GM12873 (cell line): ENCODE data around the gene CCSER1.

ENCODE experiments used
- TF ChIP-seq, protein P1 (sequence below): IDR thresholded peaks from 2 replicates; pipeline ENCODE4 v1.5.1; 2012; ENCODE audit warnings: low read depth, mild to moderate bottlenecking, moderate library complexity, low read length, control low read depth; ENCODE audit not compliant: insufficient read depth; ENCODE audit errors: missing control alignments

The CCSER1 gene

DNA sequence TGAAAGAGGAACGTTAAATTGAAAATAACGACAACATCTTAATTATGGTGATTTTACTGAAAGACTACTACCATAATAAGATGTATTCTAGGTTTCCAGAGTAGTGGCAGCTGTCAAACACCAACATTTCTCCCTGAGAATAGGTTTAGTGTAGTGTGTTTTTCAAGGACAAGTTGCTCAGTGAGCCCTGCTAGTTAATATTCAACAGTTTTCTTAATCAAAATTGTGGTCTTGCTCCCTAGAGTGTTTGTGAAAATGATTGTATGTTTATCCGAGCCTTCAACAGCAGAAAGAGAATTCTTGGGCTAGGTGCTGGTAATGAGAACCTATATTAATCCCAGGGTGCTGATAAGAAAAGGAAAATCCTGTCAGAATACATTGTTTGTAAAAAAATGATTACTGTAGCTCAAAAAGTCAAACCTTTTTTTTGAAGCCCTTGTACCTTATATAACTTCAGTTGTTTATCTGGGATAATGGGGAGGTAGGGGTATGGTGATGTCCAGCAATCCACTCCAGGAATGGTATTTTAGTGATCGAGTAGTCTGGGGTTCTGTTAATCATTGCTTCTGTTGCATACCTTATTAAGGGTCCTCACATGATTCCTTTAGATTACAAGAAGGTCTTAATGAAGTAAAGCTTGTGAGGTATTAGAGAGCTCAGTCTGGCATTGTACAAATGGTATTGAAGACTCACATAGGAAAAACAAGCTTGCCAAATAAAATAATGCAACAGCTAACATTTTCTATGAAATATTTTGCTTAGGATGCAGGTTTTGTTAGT is 110.7 kb downstream of the CCSER1 start:
- TF ChIP-seq, protein P1, sequence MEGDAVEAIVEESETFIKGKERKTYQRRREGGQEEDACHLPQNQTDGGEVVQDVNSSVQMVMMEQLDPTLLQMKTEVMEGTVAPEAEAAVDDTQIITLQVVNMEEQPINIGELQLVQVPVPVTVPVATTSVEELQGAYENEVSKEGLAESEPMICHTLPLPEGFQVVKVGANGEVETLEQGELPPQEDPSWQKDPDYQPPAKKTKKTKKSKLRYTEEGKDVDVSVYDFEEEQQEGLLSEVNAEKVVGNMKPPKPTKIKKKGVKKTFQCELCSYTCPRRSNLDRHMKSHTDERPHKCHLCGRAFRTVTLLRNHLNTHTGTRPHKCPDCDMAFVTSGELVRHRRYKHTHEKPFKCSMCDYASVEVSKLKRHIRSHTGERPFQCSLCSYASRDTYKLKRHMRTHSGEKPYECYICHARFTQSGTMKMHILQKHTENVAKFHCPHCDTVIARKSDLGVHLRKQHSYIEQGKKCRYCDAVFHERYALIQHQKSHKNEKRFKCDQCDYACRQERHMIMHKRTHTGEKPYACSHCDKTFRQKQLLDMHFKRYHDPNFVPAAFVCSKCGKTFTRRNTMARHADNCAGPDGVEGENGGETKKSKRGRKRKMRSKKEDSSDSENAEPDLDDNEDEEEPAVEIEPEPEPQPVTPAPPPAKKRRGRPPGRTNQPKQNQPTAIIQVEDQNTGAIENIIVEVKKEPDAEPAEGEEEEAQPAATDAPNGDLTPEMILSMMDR: no peak

DNA sequence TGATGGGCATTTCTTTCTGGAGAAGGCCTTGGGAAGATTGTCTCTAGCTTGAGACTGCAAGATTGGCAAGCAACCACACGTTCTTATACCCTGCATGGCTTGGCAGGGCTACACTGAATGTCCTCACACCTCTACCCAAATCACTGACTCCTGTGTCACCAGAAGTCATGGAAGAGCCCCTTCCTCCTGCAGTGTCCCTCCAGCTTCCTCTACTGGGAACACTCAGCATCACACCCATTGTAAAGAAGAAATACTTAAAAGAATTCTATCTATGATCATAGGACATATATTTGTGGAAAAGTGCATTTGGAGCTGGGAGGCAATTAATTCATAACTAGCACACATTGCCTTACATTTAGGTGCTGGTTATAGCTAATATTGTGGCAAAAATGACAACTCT is 113.1 kb downstream of the CCSER1 start:
- TF ChIP-seq, protein P1: no peak

DNA sequence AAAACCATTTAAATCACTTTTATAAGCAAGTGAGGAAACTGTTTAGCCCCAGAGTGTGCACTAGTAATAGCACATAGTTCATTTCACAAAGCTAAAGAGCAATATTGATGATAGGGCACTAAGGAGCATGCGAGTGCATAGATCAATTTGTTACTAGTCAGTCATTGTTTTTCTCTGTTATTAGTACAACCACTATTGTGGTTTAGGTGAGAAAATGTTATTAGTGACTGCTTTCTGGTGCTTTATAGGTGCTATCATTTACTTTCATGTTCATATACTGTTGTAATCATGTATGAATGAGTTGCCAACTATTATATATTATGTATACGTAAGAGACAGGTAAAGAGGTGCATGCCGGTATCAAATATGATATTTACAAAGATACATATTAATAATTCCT is 113.8 kb downstream of the CCSER1 start:
- TF ChIP-seq, protein P1: no peak

DNA sequence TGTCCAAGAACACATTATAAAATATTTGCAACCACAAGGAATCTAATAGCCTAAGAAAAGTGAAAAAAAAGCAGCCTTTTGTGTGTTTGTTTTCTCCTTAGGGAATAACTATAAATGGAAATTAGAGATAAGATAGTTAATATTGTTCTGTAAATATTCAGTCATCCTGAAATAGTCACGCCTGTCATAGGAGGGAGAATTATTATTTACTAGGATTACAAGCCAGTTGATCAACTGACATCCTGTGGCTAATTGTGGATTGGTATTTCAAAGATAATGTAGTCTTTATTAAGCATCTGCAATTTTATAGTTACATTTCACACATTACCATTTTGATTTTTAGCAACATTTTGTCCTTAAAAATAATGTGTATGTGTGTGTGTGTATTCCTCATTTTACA is 118.6 kb downstream of the CCSER1 start:
- TF ChIP-seq, protein P1: no peak

DNA sequence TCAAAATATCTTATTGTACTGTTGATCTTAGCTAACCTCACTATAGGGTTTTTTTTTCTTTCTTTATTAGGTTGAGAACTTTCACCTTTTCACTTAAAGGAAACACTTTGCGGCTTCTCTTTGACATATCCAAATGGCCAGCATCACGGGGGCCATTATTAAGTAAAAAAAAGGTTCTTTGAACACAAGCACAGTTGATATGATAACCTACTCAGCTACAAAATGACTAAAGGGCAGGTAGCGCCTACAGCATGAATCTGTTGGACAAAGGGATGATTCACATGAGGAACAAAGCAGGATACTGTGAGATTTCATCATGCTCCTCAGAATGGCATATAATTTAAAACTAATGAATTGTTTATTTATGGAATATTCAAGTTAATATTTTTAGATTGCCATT is 119.6 kb downstream of the CCSER1 start:
- TF ChIP-seq, protein P1: no peak

DNA sequence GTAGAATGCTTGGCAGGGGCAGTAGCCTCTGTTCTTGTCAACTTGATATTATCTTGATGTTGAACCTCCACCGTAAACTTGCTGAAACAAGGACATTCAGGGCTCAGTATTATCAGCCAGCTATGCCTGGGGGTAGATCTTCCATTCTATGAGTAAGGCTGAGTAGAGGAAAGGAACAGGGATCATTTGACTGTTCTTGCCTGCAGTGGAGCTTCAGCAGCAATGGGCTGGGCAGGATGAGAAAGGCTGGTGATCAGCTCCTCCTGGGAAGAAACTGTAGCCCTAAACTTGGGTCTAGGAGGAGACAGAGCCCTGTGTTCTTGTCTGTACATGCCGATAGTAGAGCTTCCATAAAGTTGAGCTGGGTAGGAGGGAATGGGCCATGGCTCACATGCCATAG is 127.2 kb downstream of the CCSER1 start:
- TF ChIP-seq, protein P1: no peak

DNA sequence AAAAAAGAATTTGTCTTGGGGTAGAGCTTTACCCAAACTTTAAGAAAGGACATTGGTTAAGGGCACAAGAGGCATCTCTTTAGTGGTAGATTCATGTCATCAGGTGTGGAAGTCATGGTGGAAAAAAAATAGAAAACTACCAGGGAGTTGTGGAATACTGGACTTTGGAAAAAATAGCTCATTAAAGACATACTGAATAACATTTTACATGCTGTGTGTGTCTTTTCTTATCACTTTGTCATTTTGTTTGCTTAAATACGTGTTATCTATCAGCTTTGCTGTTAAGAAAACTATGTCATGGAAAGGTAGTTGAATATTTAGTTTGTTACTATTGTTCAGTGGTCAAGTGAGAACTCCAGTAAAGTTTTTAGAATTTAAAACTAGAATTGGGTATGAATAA is 147.0 kb downstream of the CCSER1 start:
- TF ChIP-seq, protein P1: no peak
